Karpas-422 (cell line): ENCODE results near the gene PROX1. TPM values are rescaled to one million over a fixed set of nuclear protein-coding genes. Genes with fewer than 3 reads are reported as not detected.
"Not testable (repeated sequence)": the region's sequence is repeated elsewhere in the genome, so short reads cannot be mapped to it uniquely, and the experiment has no call there.

ENCODE experiments used
- DNase-seq: peaks from one replicate; pipeline ENCODE4 v3.0.0-alpha.2; 2015
- H2AFZ ChIP-seq: fragments of 200-600 bp; sonication (generic); 2 replicates; pipeline ENCODE4 v1.6.1; 2014; ENCODE audit warnings: antibody characterized with exemption, low read length, mixed read lengths
- H3K27ac ChIP-seq: fragments of 200-600 bp; sonication (generic); 2 replicates; pipeline ENCODE4 v1.5.1; 2014; ENCODE audit warnings: mild to moderate bottlenecking, low read length, moderate library complexity
- H3K27me3 ChIP-seq: fragments of 200-600 bp; sonication (generic); 2 replicates; pipeline ENCODE4 v1.6.1; 2014; ENCODE audit warnings: low read length, mixed read lengths
- H3K36me3 ChIP-seq: fragments of 200-600 bp; sonication (generic); 2 replicates; pipeline ENCODE4 v1.6.1; 2014; ENCODE audit warnings: low read length, mixed read lengths; ENCODE audit not compliant: insufficient read depth
- H3K4me1 ChIP-seq: fragments of 200-600 bp; sonication (generic); 2 replicates; pipeline ENCODE4 v1.6.1; 2014; ENCODE audit warnings: mild to moderate bottlenecking, low read length, mixed read lengths
- H3K4me2 ChIP-seq: fragments of 200-600 bp; sonication (generic); 2 replicates; pipeline ENCODE4 v1.6.1; 2014; ENCODE audit warnings: low read length, low read depth, mild to moderate bottlenecking; ENCODE audit not compliant: poor library complexity, severe bottlenecking
- H3K4me3 ChIP-seq: fragments of 200-600 bp; sonication (generic); 2 replicates; pipeline ENCODE4 v1.5.1; 2014; ENCODE audit warnings: mild to moderate bottlenecking, antibody characterized with exemption, low read length, mixed read lengths
- H3K79me2 ChIP-seq: fragments of 200-600 bp; sonication (generic); 2 replicates; pipeline ENCODE4 v1.6.1; 2014; ENCODE audit warnings: mild to moderate bottlenecking, low read length, mixed read lengths
- H3K9ac ChIP-seq: fragments of 200-600 bp; sonication (generic); 2 replicates; pipeline ENCODE4 v1.6.0; 2014; ENCODE audit warnings: low read length
- H3K9me2 ChIP-seq: fragments of 200-600 bp; sonication (generic), shearing (Covaris generic); replicated peaks from 2 replicates; pipeline ENCODE4 v1.6.0; 2014; ENCODE audit warnings: mild to moderate bottlenecking, low read length, moderate library complexity; ENCODE audit not compliant: insufficient read depth
- H3K9me3 ChIP-seq: fragments of 300-700, 200-600 bp; sonication (generic); 2 replicates; pipeline ENCODE4 v1.6.1; 2014; ENCODE audit warnings: low read length, mixed read lengths
- H4K20me1 ChIP-seq: fragments of 200-600 bp; sonication (generic); 2 replicates; pipeline ENCODE4 v1.6.1; 2014; ENCODE audit warnings: mild to moderate bottlenecking, antibody characterized with exemption, low read length, low read depth; ENCODE audit not compliant: insufficient read depth
- total RNA-seq: library from RNA; depleted of rRNA; stranded (reverse); fragments of >200 nt; shearing (Covaris generic); gene quantifications from 2 replicates; pipeline ENCODE4 v1.2.3, GENCODE V29; 2014; ENCODE audit warnings: low replicate concordance

The PROX1 gene
- total RNA-seq, 1 experiment from 2014 or later: 0.41 TPM

DNA sequence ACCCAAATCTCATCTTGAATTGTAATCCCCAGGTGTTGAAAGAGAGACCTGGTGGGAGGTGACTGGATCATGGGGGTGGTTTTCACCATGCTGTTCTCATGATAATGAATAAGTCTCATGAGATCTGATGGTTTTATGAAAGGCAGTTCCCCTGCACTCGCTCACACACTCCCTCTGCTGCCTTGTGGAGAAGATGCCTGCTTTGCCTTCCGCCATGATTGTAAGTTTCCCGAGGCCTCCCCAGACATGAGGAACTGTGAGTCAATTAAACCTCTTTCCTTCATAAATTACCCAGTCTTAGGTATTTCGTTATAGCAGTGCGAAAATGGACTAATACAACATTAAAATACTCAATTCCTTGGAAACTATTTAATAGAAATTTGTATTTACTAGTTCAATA is 99.2 kb downstream of the PROX1 start:
- Histone ChIP-seq H3K9me3 (no peaks in the 10 kb centered on the region), H3K9ac (no peak overlapping the region), H3K9me2 (no peaks in the 10 kb centered on the region), H3K36me3 (no peaks in the 10 kb centered on the region), H4K20me1 (no peaks in the 10 kb centered on the region), H3K4me3 (no peak overlapping the region), H3K27ac (no peak overlapping the region), H3K27me3 (no peaks in the 10 kb centered on the region), H3K4me2 (no peak overlapping the region), H2AFZ (no peak overlapping the region), H3K4me1 (no peaks in the 10 kb centered on the region), H3K79me2 (no peaks in the 10 kb centered on the region)
- DNase-seq: peak; percentile 59

DNA sequence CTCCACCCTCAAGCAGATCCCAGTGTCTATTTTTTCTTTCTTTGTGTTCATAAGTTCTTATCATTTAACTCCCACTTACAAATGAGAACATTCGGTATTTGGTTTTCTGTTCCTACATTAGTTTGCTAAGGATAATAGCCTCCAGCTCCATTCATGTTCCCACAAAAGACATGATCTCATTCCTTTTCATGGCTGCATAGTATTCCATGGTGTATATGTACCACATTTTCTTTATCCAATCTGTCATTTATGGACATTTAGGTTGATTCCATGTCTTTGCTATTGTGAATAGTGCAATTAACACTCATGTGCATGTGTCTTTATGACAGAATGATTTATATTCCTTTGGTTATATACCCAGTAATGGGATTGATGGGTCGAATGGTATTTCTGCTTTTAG is 101.2 kb downstream of the PROX1 start:
- H3K4me3 ChIP-seq, H2AFZ ChIP-seq, H4K20me1 ChIP-seq, H3K9me2 ChIP-seq, H3K9me3 ChIP-seq, H3K4me2 ChIP-seq, H3K9ac ChIP-seq, H3K4me1 ChIP-seq, H3K79me2 ChIP-seq, H3K27ac ChIP-seq, DNase-seq, H3K27me3 ChIP-seq, H3K36me3 ChIP-seq: not testable (repeated sequence)
